SK-N-SH treated with all-trans-retinoic acid at 6 μM for 48 hours (cell line): Measurements from ENCODE around the gene SCN1B.

ENCODE experiments used
- ISL1 ChIP-seq: fragments of 250-450 bp; sonication (Bioruptor Pico); IDR thresholded peaks from 2 replicates; pipeline ENCODE4 v2.1.2; 2022; ENCODE audit warnings: mild to moderate bottlenecking, moderate library complexity
- RARB ChIP-seq: fragments of 250-450 bp; sonication (Bioruptor Pico); IDR thresholded peaks from 2 replicates; pipeline ENCODE4 v1.8.0; 2021; ENCODE audit warnings: mild to moderate bottlenecking, moderate library complexity
- ZNF70 ChIP-seq: fragments of 450-650 bp; formaldehyde crosslinking; IDR thresholded peaks from 2 replicates; pipeline ENCODE4 v1.5.0; 2020; ENCODE audit warnings: mild to moderate bottlenecking, moderate library complexity

DNA sequence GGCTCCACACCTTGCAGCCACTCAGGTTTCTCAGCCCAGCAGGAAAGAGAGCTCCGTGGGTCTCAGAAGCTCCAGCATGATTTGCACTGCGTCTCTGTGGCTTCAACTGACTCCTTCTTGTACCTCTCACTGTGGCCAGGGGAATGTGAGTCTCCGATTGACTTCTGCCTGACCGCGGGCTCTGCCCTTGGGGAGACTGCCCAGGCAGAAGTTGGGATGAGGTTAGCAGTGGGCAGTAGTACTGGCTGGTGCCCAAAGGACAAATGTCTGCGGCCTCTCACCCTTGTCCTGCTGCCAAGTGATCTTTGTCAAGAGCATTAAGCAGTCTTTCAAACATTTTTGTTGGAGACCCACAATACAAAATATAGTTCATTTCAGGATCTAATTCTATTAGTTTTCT, 50.9 kb downstream of the SCN1B start:
- TF ChIP-seq ISL1 (CRISPR knock-in tag) (no peak), ZNF70 (CRISPR knock-in tag) (no peak), RARB (no peak)
